BJ (cell line): ENCODE data around the gene CELA3B. TPM values are rescaled to one million over a fixed set of nuclear protein-coding genes. Genes with fewer than 3 reads are reported as not detected.
"Not testable (repeated sequence)": the region's sequence is repeated elsewhere in the genome, so short reads cannot be mapped to it uniquely, and the experiment has no call there.

ENCODE experiments used
- CTCF ChIA-PET: fragments of 350-600 bp; formaldehyde crosslinking; extraction: SDS; loops from one replicate; lab custom pipeline; 2021; ENCODE audit warnings: antibody characterized with exemption, inconsistent platforms; lab: Yijun Ruan, JAX
- POLR2A ChIA-PET: fragments of 300-600 bp; sonication (Branson Sonifier 250); formaldehyde crosslinking; extraction: SDS; loops from one replicate; lab custom pipeline; 2021; ENCODE audit warnings: antibody characterized with exemption; lab: Charles Lee
- DNase-seq: peaks from one replicate; pipeline ENCODE4 v3.0.0-alpha.2; 2011; ENCODE audit warnings: low read depth
- H3K27me3 ChIP-seq: 2 replicates; pipeline ENCODE4 v1.6.0; 2011; ENCODE audit warnings: low read length; ENCODE audit not compliant: control insufficient read depth, insufficient read depth
- H3K36me3 ChIP-seq: 2 replicates; pipeline ENCODE4 v1.5.1; 2011; ENCODE audit warnings: low read length; ENCODE audit not compliant: control insufficient read depth, insufficient read depth
- H3K4me3 ChIP-seq: 2 replicates; pipeline ENCODE4 v1.5.1; 2011; ENCODE audit warnings: low read depth, mild to moderate bottlenecking, control low read depth, low read length
- polyA plus RNA-seq: library from polyadenylated mRNA; depleted of rRNA; stranded (reverse); fragments of >200 nt; gene quantifications from 2 replicates; pipeline ENCODE4 v1.2.3, GENCODE V29; 2011
- TF ChIP-seq, protein P1 (sequence below): IDR thresholded peaks from 2 replicates; pipeline ENCODE4 v1.5.1; 2011; ENCODE audit warnings: low read depth, mild to moderate bottlenecking, control low read depth, inconsistent platforms, low read length, moderate library complexity; ENCODE audit not compliant: insufficient read depth

The CELA3B gene
- polyA plus RNA-seq, 1 experiment = not detected

DNA sequence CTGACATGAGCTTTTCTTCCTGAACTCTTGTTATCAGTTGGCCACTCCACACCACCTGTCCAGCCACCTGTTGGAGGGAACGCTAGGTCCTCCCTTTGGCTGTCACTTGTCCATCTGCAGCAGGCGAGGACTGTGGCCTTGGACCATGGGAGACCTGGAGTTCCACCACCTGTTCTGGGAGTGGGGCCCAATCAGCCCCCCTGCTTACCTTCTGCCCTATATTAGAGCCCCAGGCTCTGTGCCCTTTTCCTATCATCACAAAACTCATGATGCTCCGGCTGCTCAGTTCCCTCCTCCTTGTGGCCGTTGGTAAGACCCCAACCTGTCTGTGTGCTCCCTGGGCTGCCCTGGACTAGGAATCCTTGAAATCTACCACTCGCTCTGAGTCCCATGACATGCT lies 24.6 kb downstream of the CELA3B start, which contains the start of gene CELA3A:
TSS of gene CELA3A (plus strand) at position 249 of the 400 bp plus-strand sequence. CDS start at position 267, 18 bp downstream.
- CTCF ChIA-PET = no interaction called here

DNA sequence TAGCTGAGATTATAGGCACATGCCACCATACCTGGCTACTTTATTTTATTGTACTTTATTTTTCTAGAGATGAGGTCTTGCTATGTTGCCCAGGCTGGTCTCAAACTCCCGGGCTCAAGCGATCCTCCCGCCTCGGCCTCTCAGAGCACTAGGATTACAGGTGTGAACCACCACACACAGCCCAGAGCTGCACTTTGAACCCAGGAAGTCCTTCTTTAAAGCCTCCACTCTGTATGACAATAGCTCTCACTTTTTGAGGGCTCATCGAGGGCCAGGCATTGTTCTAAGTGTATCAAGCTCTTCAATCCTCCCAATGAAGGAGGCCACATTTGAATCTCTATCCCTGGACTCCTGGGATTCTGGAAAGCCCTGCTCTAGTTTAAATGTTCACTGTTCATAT lies 25.6 kb downstream of the CELA3B start:
- DNase-seq, H3K4me3 ChIP-seq, POLR2A ChIA-PET, H3K27me3 ChIP-seq, H3K36me3 ChIP-seq: not testable (repeated sequence)
- CTCF ChIA-PET = interaction anchor here (0.6 kb wide), 1 partner anchor 207 kb away, joined by 3 read pairs; no protein-coding TSS in a partner anchor

More for the DNA sequence above, 24.6 kb downstream of the CELA3B start, which contains the start of gene CELA3A:
- POLR2A ChIA-PET = no interaction called here
- Histone ChIP-seq H3K4me3 (no peak within 1 kb of the TSS), H3K36me3 (no peaks in the 10 kb centered on the region), H3K27me3 (no peaks in the 10 kb centered on the region)
- TF ChIP-seq, protein P1, sequence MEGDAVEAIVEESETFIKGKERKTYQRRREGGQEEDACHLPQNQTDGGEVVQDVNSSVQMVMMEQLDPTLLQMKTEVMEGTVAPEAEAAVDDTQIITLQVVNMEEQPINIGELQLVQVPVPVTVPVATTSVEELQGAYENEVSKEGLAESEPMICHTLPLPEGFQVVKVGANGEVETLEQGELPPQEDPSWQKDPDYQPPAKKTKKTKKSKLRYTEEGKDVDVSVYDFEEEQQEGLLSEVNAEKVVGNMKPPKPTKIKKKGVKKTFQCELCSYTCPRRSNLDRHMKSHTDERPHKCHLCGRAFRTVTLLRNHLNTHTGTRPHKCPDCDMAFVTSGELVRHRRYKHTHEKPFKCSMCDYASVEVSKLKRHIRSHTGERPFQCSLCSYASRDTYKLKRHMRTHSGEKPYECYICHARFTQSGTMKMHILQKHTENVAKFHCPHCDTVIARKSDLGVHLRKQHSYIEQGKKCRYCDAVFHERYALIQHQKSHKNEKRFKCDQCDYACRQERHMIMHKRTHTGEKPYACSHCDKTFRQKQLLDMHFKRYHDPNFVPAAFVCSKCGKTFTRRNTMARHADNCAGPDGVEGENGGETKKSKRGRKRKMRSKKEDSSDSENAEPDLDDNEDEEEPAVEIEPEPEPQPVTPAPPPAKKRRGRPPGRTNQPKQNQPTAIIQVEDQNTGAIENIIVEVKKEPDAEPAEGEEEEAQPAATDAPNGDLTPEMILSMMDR = no peak
- DNase-seq = no peak

DNA sequence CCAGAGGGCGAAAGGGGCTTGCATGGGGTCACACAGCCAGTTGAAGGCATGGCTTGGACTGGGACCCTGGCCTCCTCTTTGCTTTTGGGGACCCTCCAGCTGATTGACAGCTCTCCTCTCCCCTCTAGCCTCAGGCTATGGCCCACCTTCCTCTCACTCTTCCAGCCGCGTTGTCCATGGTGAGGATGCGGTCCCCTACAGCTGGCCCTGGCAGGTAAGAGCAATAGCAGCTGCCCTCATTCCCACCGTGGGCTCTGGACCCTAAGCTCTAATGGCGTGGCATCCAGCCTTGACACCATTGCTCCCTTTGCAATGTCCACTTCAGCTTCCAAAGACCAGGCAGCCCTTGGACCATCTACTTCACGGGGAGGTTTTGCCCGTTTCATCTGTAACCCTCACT lies 26.1 kb downstream of the CELA3B start:
- POLR2A ChIA-PET, H3K36me3 ChIP-seq, H3K27me3 ChIP-seq, CTCF ChIA-PET, DNase-seq, H3K4me3 ChIP-seq: not testable (repeated sequence)

DNA sequence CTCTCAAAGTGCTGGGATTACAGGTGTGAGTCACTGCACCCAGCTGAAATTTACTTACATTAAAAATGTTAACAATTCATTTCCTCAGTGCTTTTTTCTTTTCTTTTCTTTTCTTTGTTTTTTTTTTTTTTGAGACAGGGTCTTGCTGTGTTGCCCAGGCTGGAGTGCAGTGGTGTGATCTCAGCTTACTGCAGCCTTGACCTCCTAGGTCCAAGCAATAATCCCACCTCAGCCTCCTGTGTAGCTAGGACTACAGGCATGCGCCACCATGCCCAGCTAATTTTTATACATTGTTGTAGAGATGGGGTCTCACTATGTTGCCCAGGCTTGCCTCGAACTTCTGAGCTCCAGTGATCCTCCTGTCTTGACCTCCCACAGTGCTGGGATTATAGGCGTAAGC lies 27.1 kb downstream of the CELA3B start:
- H3K27me3 ChIP-seq, POLR2A ChIA-PET, DNase-seq, H3K36me3 ChIP-seq, H3K4me3 ChIP-seq, CTCF ChIA-PET: not testable (repeated sequence)

DNA sequence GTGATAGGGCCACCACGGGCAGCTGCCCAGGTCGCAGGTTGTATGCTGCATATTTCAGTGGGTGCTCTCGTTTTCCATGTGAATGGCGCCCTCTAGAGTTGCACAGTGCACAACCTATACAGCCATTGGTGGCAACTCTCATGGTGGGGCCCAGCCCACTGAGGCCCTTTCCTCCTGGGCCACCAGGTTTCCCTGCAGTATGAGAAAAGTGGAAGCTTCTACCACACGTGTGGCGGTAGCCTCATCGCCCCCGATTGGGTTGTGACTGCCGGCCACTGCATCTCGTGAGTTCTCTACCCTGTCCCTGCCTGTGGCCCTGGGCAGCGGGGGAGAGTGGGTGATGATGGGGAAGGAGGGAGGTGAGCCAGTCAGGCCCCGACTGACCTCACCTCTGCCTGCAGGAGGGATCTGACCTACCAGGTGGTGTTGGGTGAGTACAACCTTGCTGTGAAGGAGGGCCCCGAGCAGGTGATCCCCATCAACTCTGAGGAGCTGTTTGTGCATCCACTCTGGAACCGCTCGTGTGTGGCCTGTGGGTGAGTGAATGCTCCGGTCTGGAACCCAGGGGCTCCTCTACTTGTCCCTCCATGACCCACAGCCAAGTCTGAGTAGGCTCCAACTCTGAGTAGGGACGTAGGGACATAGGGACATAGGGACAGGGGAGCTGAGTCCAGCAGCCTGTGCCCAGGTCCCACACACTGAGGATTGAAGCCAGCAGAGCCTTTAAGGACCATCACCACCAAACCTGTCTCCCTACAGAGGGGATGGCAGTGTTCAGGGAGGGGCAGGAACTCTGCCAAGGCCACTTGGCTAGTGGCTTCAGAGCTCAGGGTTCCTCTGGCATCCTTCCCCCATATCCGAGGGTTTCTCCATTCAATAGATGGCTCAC lies 28.7 kb downstream of the CELA3B start:
- POLR2A ChIA-PET, DNase-seq, H3K27me3 ChIP-seq, H3K36me3 ChIP-seq, H3K4me3 ChIP-seq: not testable (repeated sequence)
- TF ChIP-seq, protein P1 = peak; percentile 42
- CTCF ChIA-PET = interaction anchor here (0.7 to 1.2 kb wide), 4 partner anchors 20 to 634 kb away, joined by 3 read pairs; no protein-coding TSS in a partner anchor

DNA sequence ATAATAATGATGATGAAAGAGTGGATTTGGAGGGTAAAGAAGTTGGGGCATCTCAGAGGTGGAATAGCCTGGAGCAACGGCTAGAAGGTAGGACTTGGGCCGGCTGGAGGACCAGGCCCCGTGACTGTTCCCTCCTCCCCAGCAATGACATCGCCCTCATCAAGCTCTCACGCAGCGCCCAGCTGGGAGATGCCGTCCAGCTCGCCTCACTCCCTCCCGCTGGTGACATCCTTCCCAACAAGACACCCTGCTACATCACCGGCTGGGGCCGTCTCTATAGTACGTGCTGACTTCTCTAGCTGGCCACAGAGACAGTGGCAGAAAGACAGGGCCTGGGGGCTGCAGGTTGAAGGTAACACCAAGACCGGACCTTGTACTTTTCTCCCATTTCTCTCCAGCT lies 29.9 kb downstream of the CELA3B start:
- H3K27me3 ChIP-seq, CTCF ChIA-PET, POLR2A ChIA-PET, H3K4me3 ChIP-seq, DNase-seq, H3K36me3 ChIP-seq: not testable (repeated sequence)

DNA sequence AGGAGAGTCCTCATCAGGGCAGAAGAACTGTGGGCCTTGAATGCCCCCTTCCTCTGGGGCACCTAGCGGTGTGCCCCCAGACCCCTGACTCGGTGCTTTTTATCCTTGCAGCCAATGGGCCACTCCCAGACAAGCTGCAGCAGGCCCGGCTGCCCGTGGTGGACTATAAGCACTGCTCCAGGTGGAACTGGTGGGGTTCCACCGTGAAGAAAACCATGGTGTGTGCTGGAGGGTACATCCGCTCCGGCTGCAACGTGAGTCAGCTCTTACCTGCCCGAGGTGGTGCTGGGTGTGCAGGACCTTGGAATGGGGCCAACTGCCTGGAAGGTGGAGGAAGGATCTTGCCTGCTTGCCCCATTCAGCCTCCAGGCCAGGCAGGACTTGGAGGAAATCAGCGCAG lies 30.4 kb downstream of the CELA3B start:
- H3K4me3 ChIP-seq, POLR2A ChIA-PET, H3K27me3 ChIP-seq, H3K36me3 ChIP-seq, DNase-seq, CTCF ChIA-PET: not testable (repeated sequence)

DNA sequence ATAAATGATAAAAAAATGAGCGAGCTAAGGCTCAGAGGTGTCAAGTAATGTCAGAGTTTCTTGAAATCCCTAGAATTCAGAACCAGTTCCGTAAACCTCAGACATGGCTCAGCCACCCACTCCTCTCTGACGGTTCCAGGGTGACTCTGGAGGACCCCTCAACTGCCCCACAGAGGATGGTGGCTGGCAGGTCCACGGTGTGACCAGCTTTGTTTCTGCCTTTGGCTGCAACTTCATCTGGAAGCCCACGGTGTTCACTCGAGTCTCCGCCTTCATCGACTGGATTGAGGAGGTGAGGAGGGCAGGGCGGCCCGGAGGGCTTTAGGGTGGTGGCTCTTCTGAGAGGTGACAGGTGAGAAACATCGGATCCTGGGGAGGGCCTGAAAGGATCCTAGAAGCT lies 32.7 kb downstream of the CELA3B start:
- H3K36me3 ChIP-seq, H3K4me3 ChIP-seq, H3K27me3 ChIP-seq, DNase-seq, CTCF ChIA-PET, POLR2A ChIA-PET: not testable (repeated sequence)

DNA sequence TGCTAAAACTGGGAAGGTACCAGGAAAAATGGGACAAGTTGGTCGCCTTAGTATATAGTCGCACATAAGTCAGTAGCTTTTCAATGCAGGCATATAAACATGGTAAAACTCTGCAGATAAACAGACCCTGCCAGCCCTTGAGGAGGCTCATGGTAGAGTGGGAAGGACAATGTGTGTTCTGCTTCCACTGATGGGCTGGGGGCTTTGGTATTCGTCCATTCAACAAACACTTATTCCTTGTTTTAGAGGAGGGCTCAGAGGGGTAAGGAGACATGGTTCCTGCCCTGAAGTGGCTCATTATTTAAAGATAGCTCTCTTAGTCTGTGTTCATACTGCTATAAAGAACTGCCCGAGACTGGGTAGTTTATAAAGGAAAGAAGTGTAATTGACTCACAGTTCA lies 35.9 kb downstream of the CELA3B start:
- CTCF ChIA-PET, DNase-seq, POLR2A ChIA-PET, H3K36me3 ChIP-seq, H3K4me3 ChIP-seq, H3K27me3 ChIP-seq: not testable (repeated sequence)

DNA sequence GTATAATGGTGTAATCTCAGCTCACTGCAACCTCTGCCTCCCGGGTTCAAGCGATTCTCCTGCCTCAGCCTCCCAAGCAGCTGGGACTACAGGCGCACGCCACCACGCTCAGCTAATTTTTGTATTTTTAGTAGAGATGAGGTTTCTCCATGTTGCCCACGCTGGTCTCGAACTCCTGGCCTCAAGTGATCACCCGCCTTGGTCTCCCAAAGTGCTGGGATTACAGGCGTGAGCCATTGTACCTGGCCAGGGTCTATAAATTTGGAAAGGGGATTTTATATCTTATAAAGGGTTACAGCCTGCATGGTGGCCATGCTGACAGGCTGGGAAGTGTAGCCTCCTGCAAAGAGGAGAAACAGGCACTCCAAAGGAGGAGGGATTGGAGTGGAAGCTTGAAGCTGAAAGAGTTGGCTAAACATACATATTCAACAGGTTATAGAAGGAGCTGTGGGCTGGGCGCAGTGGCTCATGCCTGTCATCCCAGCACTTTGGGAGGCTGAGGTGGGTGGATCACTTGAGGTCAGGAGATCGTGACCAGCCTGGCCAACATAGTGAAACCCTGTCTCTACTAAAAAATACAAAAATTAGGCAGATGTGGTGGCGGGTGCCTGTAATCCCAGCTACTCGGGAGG lies 37.9 kb downstream of the CELA3B start:
- DNase-seq, POLR2A ChIA-PET, H3K4me3 ChIP-seq, H3K27me3 ChIP-seq, H3K36me3 ChIP-seq: not testable (repeated sequence)
- CTCF ChIA-PET = interaction anchor here (0.9 kb wide), 1 partner anchor 39 kb away, joined by 3 read pairs; no protein-coding TSS in a partner anchor
